ENCODE data around the gene ZFP82. TPM values are rescaled to one million over a fixed set of nuclear protein-coding genes. Genes with fewer than 3 reads are reported as not detected.

ZFP82 gene
- total and polyA plus RNA-seq, 3 donors from 2014 or later, result 6.5 to 8.3 (median 6.8) TPM

- H3K4me3 ChIP-seq, result no peak overlapping the region
- TF ChIP-seq POLR2A (IDR thresholded peaks at IDR 0.05) (no peak), CTCF (IDR thresholded peaks at IDR 0.05) (no peak)
- no peak overlapping the region for H3K27ac ChIP-seq
- H3K4me1 ChIP-seq, result no peaks in the 10 kb centered on the region
- no peaks in the 10 kb centered on the region for H3K27me3 ChIP-seq
- H3K36me3 ChIP-seq (ENCODE audit: low read depth, missing control alignments), result no peaks in the 10 kb centered on the region
- WGBS, 2 donors, result 86 to 92% methylated on average over 3 of the region's 3 CpGs
- intact Hi-C loops (cut with DNase I; ENCODE audit: low total_unique reads), result no loop called here
- no peaks in the 10 kb centered on the region for H3K9me3 ChIP-seq
- no peak for DNase-seq
Observed at GRCh38 chr19:36398571-36398970, 19.9 kb downstream of the ZFP82 start.

GRCh38 chr19:36392916-36393673, 25.3 kb downstream of the ZFP82 start:
- no peak overlapping the region for H3K4me3 ChIP-seq
- TF ChIP-seq POLR2A (IDR thresholded peaks at IDR 0.05), result no peak
- TF ChIP-seq CTCF (IDR thresholded peaks at IDR 0.05), result no peak
- DNase-seq, result no peak
- intact Hi-C loops (cut with DNase I; ENCODE audit: low total_unique reads), result no loop called here
- H3K27me3 ChIP-seq, result no peaks in the 10 kb centered on the region
- no peaks in the 10 kb centered on the region for H3K9me3 ChIP-seq
- H3K4me1 ChIP-seq, result no peaks in the 10 kb centered on the region
- no peaks in the 10 kb centered on the region for H3K36me3 ChIP-seq (ENCODE audit: low read depth, missing control alignments)
- WGBS, 2 donors, result 98 to 99% methylated on average over 11 of the region's 11 CpGs
- H3K27ac ChIP-seq, result no peak overlapping the region

GRCh38 chr19:36379510-36379819, 39.0 kb downstream of the ZFP82 start:
- Histone ChIP-seq H3K36me3 (ENCODE audit: low read depth, missing control alignments) (no peaks in the 10 kb centered on the region), H3K4me1 (peaks cover 8% of the 10 kb centered on the region), H3K9me3 (no peaks in the 10 kb centered on the region), H3K27ac (peak overlapping the region; percentile 48 to 86), H3K27me3 (no peaks in the 10 kb centered on the region), H3K4me3 (peak overlapping the region; percentile 78 to 81)
- no peak for DNase-seq
- TF ChIP-seq CTCF (IDR thresholded peaks at IDR 0.05) (no peak), POLR2A (IDR thresholded peaks at IDR 0.05) (no peak)
- intact Hi-C loops (cut with DNase I; ENCODE audit: low total_unique reads), result no loop called here
- WGBS, 2 donors, result 31 to 52% methylated on average over 9 to 10 of the region's 10 CpGs

- peak within 1 kb of the TSS; percentile 48 to 86 for H3K27ac ChIP-seq
- TF ChIP-seq CTCF (IDR thresholded peaks at IDR 0.05), result no peak
- no peak for TF ChIP-seq POLR2A (IDR thresholded peaks at IDR 0.05)
- peak within 1 kb of the TSS; percentile 78 to 81 for H3K4me3 ChIP-seq
- H3K4me1 ChIP-seq, result peaks cover 8% of the 10 kb centered on the region
- no peaks in the 10 kb centered on the region for H3K36me3 ChIP-seq (ENCODE audit: low read depth, missing control alignments)
- peak; percentile 97 for DNase-seq
- 2 to 4% methylated on average over 26 to 54 of the region's 69 CpGs for WGBS, 2 donors
- H3K27me3 ChIP-seq, result no peaks in the 10 kb centered on the region
- H3K9me3 ChIP-seq, result no peaks in the 10 kb centered on the region
- intact Hi-C loops (cut with DNase I; ENCODE audit: low total_unique reads), result no loop called here
Observed at GRCh38 chr19:36378625-36379509, 39.6 kb downstream of the ZFP82 start, which contains the start of gene ZFP14. Gene ZFP14 (minus strand): TSS chr19:36379201. CDS start chr19:36367892, 11,309 bp downstream.

All from testis (tissue), 3 donors.